8988T (cell line): ENCODE results near the gene CHMP1B.
A peak's percentile ranks its signal among the peaks of the same experiment; 100 is the strongest.

Experiments used
- DNase-seq: peaks from one replicate; pipeline ENCODE4 v3.0.0; 2011

Gene CHMP1B, protein sequence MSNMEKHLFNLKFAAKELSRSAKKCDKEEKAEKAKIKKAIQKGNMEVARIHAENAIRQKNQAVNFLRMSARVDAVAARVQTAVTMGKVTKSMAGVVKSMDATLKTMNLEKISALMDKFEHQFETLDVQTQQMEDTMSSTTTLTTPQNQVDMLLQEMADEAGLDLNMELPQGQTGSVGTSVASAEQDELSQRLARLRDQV

DNA sequence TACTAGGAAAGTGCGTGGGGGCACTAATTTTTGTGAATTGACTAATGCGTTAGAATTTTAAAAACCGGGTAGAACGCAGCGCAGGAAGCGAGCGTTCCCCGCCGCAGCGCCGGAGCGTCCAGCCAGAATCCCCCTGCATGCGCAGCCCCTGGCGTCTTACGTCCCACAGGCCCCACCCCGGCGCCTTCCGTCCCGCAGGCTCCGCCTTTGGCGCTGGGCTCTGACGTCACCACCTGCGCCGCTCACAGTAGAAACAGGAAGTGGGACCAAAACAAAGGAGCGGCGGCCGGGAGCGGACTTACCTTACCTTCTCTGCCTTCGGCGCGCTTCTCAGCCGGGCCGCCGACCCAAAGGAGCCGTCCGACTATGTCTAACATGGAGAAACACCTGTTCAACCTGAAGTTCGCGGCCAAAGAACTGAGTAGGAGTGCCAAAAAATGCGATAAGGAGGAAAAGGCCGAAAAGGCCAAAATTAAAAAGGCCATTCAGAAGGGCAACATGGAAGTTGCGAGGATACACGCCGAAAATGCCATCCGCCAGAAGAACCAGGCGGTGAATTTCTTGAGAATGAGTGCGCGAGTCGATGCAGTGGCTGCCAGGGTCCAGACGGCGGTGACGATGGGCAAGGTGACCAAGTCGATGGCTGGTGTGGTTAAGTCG is at the start of gene CHMP1B:
CHMP1B (plus strand) TSS at position 268 of the 660 bp plus-strand sequence; CDS start at position 367, 99 bp downstream.
- peak; percentile 68 for DNase-seq

DNA sequence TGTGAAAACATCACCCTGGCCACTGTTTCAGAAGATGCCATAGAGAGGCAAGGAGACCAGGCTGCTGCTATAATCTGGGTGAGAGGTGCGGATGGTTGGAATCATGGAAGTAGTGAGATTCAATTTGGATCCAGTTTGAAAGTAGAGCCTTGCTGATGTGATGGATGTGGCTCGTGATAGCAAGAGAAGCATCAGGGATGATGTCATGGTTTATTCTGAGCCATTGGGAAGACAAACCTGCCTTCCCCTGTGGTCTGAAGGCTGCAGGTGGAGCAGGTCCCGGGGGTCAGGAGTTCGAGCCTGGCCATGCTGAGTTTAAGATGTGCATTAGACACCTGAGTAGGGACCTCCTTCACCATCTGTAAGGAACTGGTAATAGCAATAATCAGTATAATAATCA is 49.6 kb upstream of the CHMP1B start:
- DNase-seq = no peak

DNA sequence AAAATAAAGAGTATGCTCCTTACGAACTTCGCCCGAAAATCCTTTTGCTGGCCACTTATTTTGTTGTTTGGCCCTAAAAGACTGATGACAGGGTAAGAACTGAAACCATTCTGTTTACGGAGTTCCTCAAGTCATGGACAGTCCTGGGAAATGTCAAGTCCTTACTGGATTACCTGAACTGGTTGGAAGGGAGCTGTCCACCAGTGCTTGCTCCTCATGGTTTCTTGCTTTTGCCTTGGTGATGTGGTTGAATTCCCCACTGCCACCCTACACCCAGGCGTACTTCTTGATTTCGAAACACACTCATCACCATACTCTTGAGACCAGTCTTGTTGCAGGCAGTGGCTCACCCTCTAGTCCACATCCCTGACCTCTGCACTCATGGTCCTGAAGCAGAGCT is 49.1 kb upstream of the CHMP1B start:
- no peak for DNase-seq

DNA sequence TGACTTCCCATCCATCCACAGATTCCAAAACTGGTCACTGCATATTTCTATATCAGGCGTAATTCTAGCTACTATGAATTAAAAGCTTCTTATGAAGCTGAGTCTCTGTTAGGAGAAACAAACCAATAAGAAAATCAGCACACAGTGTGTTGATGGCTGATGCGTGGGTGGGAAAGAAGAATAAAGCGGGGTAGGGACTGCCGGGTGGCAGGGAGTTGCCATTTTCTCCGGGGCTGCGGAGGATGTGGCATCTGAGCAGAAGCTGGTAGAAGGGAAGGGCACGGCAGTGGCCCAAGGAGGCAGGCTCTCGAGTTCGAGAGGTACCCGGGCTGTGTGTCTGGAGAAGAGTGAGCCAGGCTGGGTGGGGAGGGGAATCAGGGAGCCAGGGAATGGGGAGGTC is 48.6 kb upstream of the CHMP1B start:
- DNase-seq = no peak

DNA sequence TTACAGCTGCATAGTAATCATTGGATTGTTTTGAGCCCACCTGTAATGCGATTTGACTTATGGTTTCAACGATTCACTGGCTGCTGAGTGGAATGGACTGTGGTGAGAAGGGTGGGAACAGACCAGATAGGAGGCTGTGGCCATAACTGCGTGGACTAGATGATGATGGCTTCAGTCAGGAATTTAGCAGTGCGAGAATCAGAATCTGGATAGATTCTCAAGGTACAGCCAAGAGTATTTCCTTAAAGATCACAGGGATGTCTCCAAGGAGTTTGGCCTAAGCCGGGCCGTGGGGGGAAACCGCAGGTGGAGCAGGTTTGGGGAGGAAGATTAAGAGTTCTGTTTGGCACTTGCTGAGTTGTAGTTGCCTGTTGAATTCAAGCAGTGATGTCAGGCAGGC is 44.0 kb upstream of the CHMP1B start:
- no peak for DNase-seq

DNA sequence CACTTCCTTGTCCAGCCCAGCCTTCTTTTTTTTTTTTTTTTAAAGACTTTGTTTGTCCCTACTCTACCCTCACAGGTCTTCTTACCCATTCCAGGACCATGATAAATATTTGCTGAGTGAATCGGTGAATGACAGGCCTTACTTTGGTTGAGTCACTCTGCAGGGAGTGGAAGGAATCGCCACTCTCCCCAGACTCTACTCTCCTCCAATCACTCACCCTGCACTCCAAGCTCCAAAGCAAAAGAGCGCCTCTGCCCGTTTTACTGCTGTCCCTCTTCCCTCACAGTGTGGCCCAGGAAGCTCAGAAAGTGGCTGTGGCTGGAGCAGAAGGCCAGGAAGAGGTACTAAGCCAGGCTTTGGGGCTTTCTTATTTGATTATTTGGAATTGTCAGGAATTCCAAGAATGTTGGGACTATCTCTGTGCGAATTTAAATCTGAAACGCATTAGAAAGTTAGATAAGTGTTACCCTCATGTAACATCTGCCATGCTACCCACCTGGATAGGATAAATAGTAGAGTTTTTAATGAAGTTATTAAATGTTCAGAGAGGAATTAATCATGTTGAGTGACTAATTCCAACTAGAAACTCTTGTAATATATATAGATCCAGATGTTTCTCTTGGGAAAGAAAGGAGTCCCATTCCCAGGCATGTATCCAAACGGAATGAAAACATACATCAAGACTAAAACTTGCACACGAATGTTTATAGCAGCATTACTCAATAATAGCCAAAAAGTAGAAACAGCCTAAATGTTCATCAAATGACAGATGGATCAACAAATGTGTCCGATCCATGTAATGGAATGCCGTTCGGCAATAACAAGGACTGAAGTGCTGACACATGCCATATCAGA is 43.0 kb upstream of the CHMP1B start:
- peak; percentile 73 for DNase-seq

DNA sequence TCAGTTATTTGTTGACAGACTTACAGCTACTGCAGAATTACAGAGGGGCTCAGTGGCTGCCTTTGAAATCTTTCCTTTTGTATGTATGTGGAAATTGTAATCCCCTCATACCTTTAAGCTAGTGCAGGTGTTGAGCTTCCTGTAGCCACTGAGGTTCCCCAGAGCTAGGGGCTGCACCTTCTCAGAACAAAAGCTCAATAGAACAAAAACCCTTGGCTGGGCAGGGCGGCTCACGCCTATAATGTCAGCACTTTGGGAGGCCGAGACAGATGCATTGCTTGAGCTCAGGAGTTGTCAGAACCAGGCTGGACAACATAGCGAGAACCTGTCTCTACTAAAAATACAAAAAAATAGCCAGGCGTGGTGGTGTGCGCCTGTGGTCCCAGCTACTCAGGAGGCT is 41.3 kb upstream of the CHMP1B start:
- no peak for DNase-seq

DNA sequence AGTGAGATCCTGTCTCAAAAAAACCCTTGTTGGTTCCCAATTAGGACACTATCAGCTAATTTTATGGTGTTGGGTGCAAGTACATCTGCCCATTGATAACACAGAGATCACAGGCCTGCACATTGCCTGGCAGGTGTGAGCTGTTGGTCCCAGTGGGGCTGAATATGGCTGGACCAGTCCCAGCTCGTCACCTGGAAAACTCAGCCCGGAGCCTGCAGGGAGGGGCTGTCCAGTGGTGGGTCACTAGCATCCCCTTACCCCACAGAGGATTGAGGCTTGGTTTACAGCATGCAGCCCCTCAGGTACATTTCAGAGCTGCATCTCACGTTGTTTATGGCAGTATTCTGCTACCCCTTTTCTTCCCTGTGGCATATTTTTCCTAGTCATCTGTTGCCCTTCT is 40.8 kb upstream of the CHMP1B start:
- no peak for DNase-seq

DNA sequence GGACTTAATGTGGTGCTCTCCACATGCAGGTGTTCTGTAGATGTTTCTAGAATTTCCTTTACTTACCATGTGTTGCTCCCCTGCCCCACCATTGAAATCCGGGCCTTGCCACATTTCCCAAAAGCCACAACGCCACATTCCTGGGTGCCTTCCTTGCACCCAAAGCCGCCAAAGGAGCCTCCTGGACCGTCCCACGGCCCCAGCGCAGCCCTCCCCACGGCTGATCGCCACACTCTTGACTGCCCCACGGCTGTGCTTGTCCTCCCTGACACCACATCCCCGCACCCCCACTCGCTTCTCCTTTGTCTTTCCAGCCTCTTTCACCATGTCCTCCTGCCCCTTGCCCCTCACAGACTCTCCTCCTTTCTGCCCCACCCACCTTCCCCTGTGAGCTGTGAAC is 40.2 kb upstream of the CHMP1B start:
- no peak for DNase-seq

DNA sequence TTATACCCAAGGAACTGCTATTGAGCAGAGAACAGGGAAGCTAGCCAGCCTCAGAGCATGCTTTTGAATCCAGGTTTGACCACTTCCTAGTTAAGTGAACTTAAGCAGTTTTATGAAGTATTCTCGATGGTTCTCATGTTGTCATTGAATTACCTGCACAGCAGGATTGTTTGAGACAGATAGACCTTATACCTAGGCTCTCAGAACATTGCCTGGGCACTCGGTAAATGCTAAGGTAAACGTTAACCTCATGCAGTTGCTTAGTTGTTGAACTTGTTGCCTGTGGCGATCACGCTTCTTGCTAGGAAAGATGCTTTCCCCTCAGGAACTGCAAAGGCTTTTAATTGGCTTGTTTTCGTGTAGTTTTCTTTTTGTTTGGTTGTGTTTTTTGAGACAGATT is 34.0 kb upstream of the CHMP1B start:
- no peak for DNase-seq

DNA sequence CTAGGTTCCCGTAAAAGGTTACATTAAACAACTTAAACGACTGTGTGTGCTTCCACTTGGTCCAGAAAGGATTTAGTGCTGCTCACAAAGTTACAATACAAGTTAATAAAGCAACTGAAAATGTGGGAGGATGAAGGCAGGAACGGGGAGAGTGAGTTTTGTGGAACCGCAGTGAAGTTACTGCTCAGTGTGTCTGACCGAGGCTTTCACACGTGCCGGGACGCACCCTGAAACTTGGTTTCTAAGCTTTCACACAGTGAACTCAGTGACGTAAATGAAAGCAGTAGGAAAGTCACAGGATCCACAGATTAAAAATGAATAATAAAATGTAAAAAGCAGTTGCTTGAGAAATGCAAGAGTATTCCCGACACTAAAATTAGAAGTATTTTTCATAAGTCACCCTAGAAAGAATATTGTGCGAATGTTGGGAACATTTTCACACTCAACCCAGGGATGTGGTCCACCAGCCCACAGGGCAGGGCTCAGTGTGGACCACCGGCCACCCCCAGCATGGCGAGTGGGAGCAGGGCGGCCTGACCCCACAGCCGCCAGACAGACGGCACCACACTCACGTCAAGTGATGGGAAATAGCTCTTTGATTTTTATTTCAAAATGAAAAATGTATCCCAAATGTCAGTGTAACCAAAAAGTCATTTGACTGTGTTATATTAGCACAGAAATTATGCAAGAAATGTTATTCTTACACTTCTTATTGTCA is 32.6 kb upstream of the CHMP1B start:
- DNase-seq = no peak

DNA sequence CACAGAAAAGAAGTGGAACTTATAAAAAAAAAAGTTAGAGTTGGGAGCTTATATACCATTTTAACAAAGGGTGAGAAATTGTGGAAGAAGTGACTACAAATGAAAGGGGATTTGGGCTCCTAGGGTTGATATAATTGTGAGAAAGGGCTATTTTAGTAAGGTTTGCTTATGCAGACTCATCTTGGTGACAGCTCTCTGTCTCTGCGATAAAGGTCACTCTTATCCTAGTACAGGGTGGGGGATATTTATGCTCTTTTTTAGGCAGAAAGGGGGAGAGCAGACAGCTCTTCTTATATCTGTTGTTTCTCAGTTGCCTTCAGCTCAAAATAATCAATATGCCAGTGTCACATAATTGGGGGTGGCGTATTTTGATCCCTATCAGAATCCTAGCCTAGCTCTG is 31.3 kb upstream of the CHMP1B start:
- no peak for DNase-seq

DNA sequence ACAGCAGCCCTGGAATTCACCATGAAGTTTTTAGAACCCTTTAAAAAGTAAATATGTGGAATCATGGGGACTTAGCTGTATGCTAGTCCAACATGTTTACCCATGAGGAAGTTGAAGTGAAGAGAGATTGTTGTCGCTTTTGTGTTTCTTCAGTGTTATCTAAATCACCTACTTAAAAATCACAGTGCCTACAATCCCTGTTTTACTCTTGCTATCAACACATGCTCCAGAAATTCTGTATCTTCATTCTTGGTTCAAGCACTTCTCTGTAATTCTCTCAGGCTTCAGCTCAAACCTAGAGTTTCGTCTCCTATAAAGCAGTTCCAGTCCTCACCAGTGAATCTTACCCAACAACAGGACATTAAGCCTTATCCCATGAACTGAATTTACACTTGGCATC is 30.5 kb upstream of the CHMP1B start:
- DNase-seq = no peak

DNA sequence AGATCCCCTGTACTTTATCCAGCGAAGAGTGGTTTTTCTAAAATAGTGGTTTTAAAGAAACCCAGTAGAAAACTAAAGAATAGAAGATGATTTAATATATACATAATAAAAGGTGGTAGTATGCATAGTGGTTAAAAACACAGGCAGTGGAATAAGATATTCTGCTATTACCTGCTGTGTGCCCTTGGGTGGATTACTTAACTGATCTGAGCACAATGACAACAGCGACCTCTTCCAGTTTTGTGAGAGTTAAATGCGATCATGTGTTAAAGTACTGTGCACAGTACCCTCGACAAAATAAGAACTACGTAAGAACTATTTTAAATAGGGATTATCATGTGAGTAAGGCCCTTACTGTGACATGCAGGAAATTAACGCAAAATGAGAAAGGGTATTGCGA is 30.0 kb upstream of the CHMP1B start:
- no peak for DNase-seq

DNA sequence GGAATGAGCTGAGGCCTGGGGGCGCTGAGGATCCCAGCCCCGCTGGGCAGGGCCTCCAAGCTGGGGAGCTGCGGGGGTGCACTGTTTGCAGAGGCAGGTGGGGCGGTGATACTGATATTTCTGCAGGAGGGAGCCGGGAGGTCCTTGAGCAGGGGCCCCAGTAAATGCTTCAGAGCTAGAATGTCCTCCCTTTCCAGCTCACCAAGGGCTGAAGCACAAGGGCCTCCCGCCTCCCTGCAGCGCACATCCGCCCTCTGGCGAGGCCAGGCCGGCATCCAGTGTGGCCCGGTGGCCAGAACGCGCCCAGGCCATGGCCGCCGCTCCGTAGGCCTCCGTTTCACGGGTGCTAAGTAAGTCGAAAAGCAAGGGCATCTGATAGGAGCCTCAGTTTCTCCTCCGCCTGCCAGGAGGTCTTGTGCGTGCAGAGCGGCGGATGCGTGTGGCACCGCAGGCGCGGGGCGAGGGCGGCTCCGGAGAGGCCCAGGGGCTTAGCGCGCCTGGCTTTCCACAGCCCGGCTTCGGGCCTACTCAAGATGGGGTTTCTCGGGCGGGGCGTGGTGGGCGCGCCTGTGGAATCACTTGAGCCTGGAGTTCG is 29.5 kb upstream of the CHMP1B start:
- DNase-seq = no peak

DNA sequence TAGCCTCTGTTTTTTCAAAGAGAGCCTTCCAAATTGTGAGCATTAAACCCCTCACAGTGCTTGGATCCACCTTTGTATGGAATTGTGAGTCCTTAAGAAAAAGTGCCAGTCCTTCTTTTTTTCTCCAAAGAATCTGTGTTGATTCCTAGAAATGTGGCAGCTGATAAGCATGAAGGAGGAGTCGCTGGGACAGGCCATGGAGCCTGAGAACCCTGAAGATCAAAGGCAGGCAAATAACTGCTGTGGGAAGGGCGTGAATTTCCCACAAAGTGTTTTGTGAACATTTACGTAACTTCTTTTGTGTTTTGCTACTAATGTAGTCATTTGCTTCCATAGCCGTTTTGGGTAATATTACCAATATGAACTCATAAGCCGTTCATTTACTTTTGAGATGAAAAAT is 27.7 kb upstream of the CHMP1B start:
- no peak for DNase-seq

DNA sequence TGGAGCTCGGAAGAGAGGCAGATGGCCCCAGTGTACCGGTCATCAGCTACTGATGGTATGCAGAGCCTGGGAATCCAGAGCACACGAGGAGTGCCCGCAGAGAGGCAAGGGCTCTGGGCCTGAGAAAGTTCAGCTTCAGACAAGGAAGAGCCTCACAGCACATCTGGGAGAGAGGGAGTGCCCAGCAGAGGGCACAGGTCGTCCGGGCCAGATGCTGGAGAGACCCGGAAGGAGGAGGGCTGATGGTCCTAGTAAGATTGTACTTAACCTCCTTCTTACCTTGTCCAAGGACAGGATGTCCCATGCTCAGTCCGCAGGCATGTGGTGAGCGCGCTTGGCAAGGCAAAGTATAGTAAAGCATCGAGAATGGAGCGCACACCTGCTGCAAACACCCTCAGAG is 24.4 kb upstream of the CHMP1B start:
- no peak for DNase-seq

DNA sequence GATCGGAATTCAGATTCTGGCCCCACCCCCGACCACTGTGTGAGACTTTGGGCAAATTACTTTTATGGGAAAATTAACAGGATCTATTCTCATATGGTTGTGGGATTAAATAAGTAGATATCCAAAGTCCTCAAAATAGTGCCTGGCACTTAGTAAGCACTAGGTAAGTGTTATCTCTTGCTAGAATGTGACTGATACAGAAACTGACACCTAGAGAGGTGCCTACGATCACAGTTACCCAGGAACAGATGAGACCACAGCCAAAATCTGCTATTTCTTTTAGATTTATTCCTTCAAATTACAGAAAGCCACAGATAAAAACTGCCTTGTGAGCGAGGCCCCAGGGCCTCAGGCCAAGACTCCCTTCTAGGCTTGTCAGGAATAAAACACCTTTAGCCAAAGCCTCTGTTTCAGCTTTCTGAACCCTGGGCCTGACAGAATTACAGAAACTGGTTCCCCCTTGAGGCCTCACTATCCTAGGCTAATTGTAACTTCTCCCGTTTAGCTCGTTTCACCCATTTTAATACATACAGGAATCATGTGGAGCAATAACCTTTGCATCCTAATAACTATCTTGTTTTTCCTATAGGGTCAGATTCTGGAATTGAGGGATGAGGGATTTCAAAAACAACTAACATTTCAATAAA is 22.3 kb upstream of the CHMP1B start:
- no peak for DNase-seq

DNA sequence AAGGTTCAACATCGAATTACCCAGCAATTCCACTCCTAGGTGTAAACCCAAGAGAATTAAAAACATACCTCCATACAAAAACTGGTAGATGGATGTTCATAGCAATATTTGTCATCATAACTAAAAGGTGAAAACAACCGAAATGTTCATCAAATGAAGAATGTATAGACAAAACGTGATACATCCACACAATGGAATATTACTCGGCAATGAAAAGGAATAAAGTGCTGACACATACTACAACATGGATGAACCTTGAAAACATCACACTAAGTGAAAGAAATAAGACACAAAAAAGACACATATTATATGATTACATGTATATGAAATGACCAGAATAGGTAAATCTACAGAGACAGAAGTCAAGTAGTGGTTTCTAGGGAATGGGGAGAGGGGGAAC is 20.6 kb upstream of the CHMP1B start:
- DNase-seq = no peak

DNA sequence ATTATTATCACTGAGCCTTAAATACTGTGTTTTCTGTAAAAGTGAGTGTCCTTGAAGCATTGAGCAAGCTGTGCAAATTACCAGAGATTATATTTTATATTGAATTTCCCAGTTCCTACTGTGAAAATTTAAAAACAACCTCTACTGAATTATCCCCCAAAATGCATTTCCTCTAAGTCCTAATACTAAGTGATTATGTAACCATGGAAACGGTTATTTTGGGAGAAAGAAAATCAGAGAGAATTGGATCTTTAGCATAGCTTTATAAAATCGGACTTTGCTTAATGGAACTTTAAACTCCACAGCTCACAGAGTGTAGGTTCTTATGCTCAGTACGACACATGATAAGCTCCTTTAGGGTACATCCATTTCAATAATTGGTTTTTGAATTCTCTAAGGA is 19.3 kb upstream of the CHMP1B start:
- no peak for DNase-seq

DNA sequence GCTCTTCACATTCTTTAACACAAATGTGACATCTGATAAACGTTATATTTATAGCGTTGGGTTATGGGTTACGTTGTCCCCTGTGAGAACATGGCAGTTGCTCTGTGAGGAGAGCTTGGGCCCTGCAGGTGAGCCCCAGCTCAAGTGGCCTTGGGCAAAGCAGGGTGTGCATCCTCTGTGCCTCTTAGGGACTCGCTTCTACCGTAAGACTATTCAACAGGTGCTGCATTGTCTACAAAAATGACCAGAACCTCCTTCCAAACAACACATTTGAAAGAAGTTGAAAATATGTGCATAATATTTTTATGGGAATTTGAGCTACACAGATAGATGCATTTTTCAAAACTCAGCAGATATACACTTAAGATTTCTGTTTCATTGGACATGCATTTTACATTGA is 16.4 kb upstream of the CHMP1B start:
- no peak for DNase-seq

DNA sequence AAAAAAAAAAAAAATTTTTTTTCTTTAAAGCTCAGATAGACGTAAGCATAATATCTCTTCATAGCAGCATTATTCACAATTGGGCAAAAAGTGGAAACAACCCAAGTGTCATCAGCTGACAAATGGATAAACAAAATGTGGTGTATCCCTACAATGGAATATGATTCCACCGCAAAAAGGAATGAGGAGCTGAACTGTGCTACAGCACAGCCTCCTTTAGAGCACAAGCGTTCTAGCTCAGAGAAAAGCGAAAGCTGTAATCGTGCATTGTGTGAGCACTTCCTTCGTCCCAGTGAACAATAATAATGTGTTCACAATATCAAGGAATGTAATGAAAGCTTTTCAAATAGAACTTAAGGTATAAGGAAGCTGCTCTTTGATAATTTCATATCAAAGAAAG is 11.7 kb upstream of the CHMP1B start:
- DNase-seq = no peak

DNA sequence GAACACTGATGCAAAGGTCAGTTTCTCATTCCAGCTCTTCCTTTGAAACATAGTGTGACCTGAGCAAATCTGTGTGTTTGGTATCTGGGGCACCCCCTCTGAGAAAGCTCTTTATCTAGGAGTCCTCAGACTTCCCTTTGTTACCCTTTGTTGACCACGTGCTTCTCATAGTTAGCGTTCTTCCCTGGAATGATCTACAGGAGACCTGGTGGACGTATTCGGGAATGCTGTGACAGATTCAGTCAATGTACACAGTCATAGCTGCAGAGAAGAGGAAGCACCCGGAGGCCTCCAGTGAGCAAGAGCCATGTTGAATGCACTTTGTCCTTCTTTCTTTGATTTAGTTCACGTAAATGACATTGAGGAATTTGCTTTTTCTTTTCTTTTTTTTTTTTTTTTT is 10.7 kb upstream of the CHMP1B start:
- no peak for DNase-seq
